H1 (cell line): ENCODE results near the gene MEIS2. TPM values are rescaled to one million over a fixed set of nuclear protein-coding genes. Genes with fewer than 3 reads are reported as not detected.

Experiments used
- CTCF ChIA-PET: fragments of 300-600 bp; sonication (Branson Sonifier 250); formaldehyde crosslinking; loops from one replicate; lab custom pipeline; 2021; ENCODE audit not compliant: partially characterized antibody; lab: Charles Lee
- POLR2A ChIA-PET: fragments of 300-600 bp; sonication (Branson Sonifier 250); formaldehyde crosslinking; loops from one replicate; lab custom pipeline; 2021; ENCODE audit warnings: inconsistent platforms; ENCODE audit not compliant: partially characterized antibody; lab: Charles Lee
- DNase-seq, 2 experiments: peaks; one replicate each; pipeline versions ENCODE4 v3.0.0 to v3.0.0-alpha.2; 2010 to 2022; ENCODE audit warnings: low spot score in 2 of 2, low read depth in 1 of 2, mixed read lengths in 1 of 2
- FAIRE-seq: peaks from 2 replicates; lab custom pipeline; 2011; peaks lifted over from hg19 to GRCh38; lab: Jason Lieb, UNC
- H2AFZ ChIP-seq: 2 replicates; pipeline ENCODE4 v1.8.1; 2012; ENCODE audit warnings: low read length, inconsistent platforms
- H2AK5ac ChIP-seq: 2 replicates; pipeline ENCODE4 v1.6.1; 2013; ENCODE audit warnings: low read depth, low read length
- H2BK120ac ChIP-seq: replicated peaks from 2 replicates; pipeline ENCODE3; 2013; ENCODE audit warnings: low read depth, low read length, inconsistent platforms
- H2BK12ac ChIP-seq: 2 replicates; pipeline ENCODE4 v1.6.1; 2013; ENCODE audit warnings: low read depth, low read length
- H2BK15ac ChIP-seq: 2 replicates; pipeline ENCODE4 v1.6.1; 2013; ENCODE audit warnings: low read length
- H2BK20ac ChIP-seq: 2 replicates; pipeline ENCODE4 v1.6.1; 2013; ENCODE audit warnings: low read length
- H2BK5ac ChIP-seq: 2 replicates; pipeline ENCODE4 v1.6.1; 2013; ENCODE audit warnings: low read depth, low read length
- H3K14ac ChIP-seq: 2 replicates; pipeline ENCODE4 v1.6.1; 2013; ENCODE audit warnings: inconsistent platforms; ENCODE audit not compliant: insufficient read length
- H3K18ac ChIP-seq: 2 replicates; pipeline ENCODE4 v1.6.1; 2013; ENCODE audit warnings: low read length; ENCODE audit errors: extremely low read depth
- H3K23ac ChIP-seq: 2 replicates; pipeline ENCODE4 v1.6.1; 2013; ENCODE audit warnings: inconsistent platforms; ENCODE audit not compliant: insufficient read length
- H3K23me2 ChIP-seq: 2 replicates; pipeline ENCODE4 v1.6.1; 2013; ENCODE audit warnings: low read depth, low read length
- H3K27ac ChIP-seq: 2 replicates; pipeline ENCODE4 v1.6.1; 2011; ENCODE audit warnings: low read depth, low read length, inconsistent platforms
- H3K27me3 ChIP-seq, 4 experiments: replicated peaks in 1 of 4; 1 replicate in 1 of 4; 2 replicates in 3 of 4; pipeline versions ENCODE4 v1.6.1 to v1.8.1; 2011 to 2013; ENCODE audit warnings: low read length in 3 of 4, mild to moderate bottlenecking in 3 of 4, inconsistent platforms in 2 of 4, mixed read lengths in 2 of 4, moderate library complexity in 1 of 4; ENCODE audit not compliant: control insufficient read depth in 3 of 4, insufficient read depth in 3 of 4; ENCODE audit errors: extremely low read depth in 1 of 4
- H3K36me3 ChIP-seq, 4 experiments: 2 replicates each; pipeline versions ENCODE4 v1.6.1 to v1.8.1; 2011 to 2013; ENCODE audit warnings: mild to moderate bottlenecking in 4 of 4, low read length in 3 of 4, moderate library complexity in 2 of 4, control low read depth in 1 of 4, inconsistent platforms in 1 of 4; ENCODE audit not compliant: insufficient read depth in 4 of 4, control insufficient read depth in 2 of 4
- H3K4ac ChIP-seq: replicated peaks from 2 replicates; pipeline ENCODE3; 2013; ENCODE audit warnings: low read length, low read depth, mixed read lengths, inconsistent platforms; ENCODE audit not compliant: insufficient read length
- H3K4me1 ChIP-seq, 4 experiments: replicated peaks in 1 of 4; 1 replicate in 1 of 4; 2 replicates in 3 of 4; pipeline versions ENCODE4 v1.6.1 to v1.8.1; 2011 to 2013; ENCODE audit warnings: low read length in 3 of 4, inconsistent platforms in 2 of 4, mixed read lengths in 1 of 4; ENCODE audit not compliant: insufficient read depth in 4 of 4, control insufficient read depth in 3 of 4
- H3K4me2 ChIP-seq, 2 experiments: 2 replicates each; pipeline versions ENCODE4 v1.6.1 to v1.8.1; 2011 to 2013; ENCODE audit warnings: low read depth in 2 of 2, low read length in 2 of 2, control low read depth in 1 of 2, inconsistent platforms in 1 of 2, mild to moderate bottlenecking in 1 of 2; ENCODE audit not compliant: insufficient read depth in 1 of 2
- H3K4me3 ChIP-seq, 4 experiments: fragments of 200-600, 300-600 bp in 1 of 4; sonication (generic), shearing (Covaris generic), sonication (Bioruptor Twin) in 1 of 4; 2 replicates each; pipeline versions ENCODE4 v1.5.1 to v1.8.1; 2011 to 2016; ENCODE audit warnings: low read length in 4 of 4, low read depth in 3 of 4, control low read depth in 2 of 4, inconsistent platforms in 2 of 4, mild to moderate bottlenecking in 2 of 4, mixed read lengths in 1 of 4, moderate library complexity in 1 of 4; ENCODE audit not compliant: insufficient read depth in 2 of 4; ENCODE audit errors: extremely low read depth in 1 of 4
- H3K56ac ChIP-seq: replicated peaks from 2 replicates; pipeline ENCODE3; 2013; ENCODE audit warnings: low read depth, mild to moderate bottlenecking, mixed read lengths, low read length, inconsistent platforms; ENCODE audit not compliant: insufficient read length
- H3K79me1 ChIP-seq: 2 replicates; pipeline ENCODE4 v1.6.1; 2013; ENCODE audit warnings: low read depth, low read length, control low read depth
- H3K79me2 ChIP-seq, 2 experiments: 2 replicates each; pipeline versions ENCODE4 v1.6.1 to v1.8.1; 2012 to 2013; ENCODE audit warnings: low read length in 2 of 2, mild to moderate bottlenecking in 2 of 2, inconsistent platforms in 1 of 2; ENCODE audit not compliant: insufficient read depth in 2 of 2, control insufficient read depth in 1 of 2
- H3K9ac ChIP-seq, 4 experiments: replicated peaks in 1 of 4; 1 replicate in 1 of 4; 2 replicates in 3 of 4; pipeline versions ENCODE4 v1.6.1 to v1.8.1; 2011 to 2013; ENCODE audit warnings: low read depth in 3 of 4, low read length in 3 of 4, control low read depth in 2 of 4, mild to moderate bottlenecking in 2 of 4, moderate library complexity in 2 of 4, inconsistent platforms in 1 of 4; ENCODE audit errors: extremely low read depth in 1 of 4
- H3K9me3 ChIP-seq, 2 experiments: 2 replicates each; pipeline versions ENCODE4 v1.6.1 to v1.8.1; 2012 to 2013; ENCODE audit warnings: mild to moderate bottlenecking in 2 of 2, moderate library complexity in 2 of 2, control low read depth in 1 of 2, inconsistent platforms in 1 of 2, low read depth in 1 of 2, low read length in 1 of 2, mixed read lengths in 1 of 2; ENCODE audit not compliant: insufficient read depth in 2 of 2
- H4K20me1 ChIP-seq, 2 experiments: replicated peaks in 1 of 2; 2 replicates each; pipeline versions ENCODE3 to v1.8.1; 2011 to 2013; ENCODE audit warnings: inconsistent platforms in 2 of 2, low read length in 2 of 2, mild to moderate bottlenecking in 1 of 2; ENCODE audit not compliant: insufficient read depth in 2 of 2, control insufficient read depth in 1 of 2
- H4K5ac ChIP-seq: 2 replicates; pipeline ENCODE4 v1.6.1; 2013; ENCODE audit warnings: low read length, low read depth, mixed read lengths, inconsistent platforms; ENCODE audit not compliant: insufficient read length
- H4K8ac ChIP-seq: 2 replicates; pipeline ENCODE4 v1.8.0; 2013; ENCODE audit warnings: mild to moderate bottlenecking, moderate library complexity, low read length, inconsistent platforms; ENCODE audit not compliant: insufficient read depth; ENCODE audit errors: extremely low read depth
- H4K91ac ChIP-seq: replicated peaks from 2 replicates; pipeline ENCODE3; 2013; ENCODE audit warnings: low read length, mixed read lengths, inconsistent platforms; ENCODE audit not compliant: insufficient read length
- KDM1A ChIP-seq: fragments of 200-600, 300-600 bp; sonication (generic); IDR thresholded peaks from 2 replicates; pipeline ENCODE4 v1.7.1; 2016; ENCODE audit warnings: mild to moderate bottlenecking, low read length, borderline replicate concordance
- SUZ12 ChIP-seq: fragments of 200-600 bp; sonication (generic); IDR thresholded peaks from 2 replicates; pipeline ENCODE4 v1.6.1; 2012; ENCODE audit warnings: mild to moderate bottlenecking, inconsistent platforms, low read length, moderate library complexity, mixed read lengths
- ZNF274 ChIP-seq: IDR thresholded peaks from 2 replicates; pipeline ENCODE4 v1.7.0; 2012; ENCODE audit warnings: low read length, borderline replicate concordance; ENCODE audit errors: extremely low read depth
- WGBS, 2 experiments: shearing (Covaris generic) in 1 of 2; methylation state at CpG; one replicate each; pipeline versions ENCODE4 v1.1.6 to v1.1.7; 2013 to 2015; ENCODE audit warnings: low lambda C conversion rate in 2 of 2, mixed read lengths in 2 of 2, inconsistent platforms in 1 of 2, low coverage in 1 of 2, missing lambda C conversion rate in 1 of 2; ENCODE audit not compliant: insufficient replicate concordance in 2 of 2, insufficient coverage in 1 of 2, insufficient read length in 1 of 2; ENCODE audit errors: extremely low coverage in 1 of 2, missing lambda C conversion rate in 1 of 2; 5-methylcytosine and 5-hydroxymethylcytosine counted together
- polyA plus RNA-seq, 7 experiments: library from polyadenylated mRNA; depleted of rRNA in 3 of 7; stranded (reverse) in 5 of 7; unstranded in 2 of 7; fragments of >200 nt in 5 of 7; fragments of 200-250 nt in 2 of 7; gene quantifications; 1 replicate in 5 of 7; 2 replicates in 1 of 7; 4 replicates in 1 of 7; pipeline versions ENCODE4 v1.2.1 to v1.2.3, GENCODE V29; 2011 to 2013; ENCODE audit warnings: missing spikeins in 2 of 7, mixed read lengths in 2 of 7
- total RNA-seq: library from RNA; stranded (reverse); fragmentation: NEBNext Ultra II Directional; extraction: Animal tissue kit (Norgen Biotek cat#: 25700); gene quantifications from 2 replicates; pipeline ENCODE4 v1.2.1, GENCODE V29; 2021

Gene MEIS2
- total and polyA plus RNA-seq, 2 of the 8 experiments (the other 6 are each of a cell fraction or from before 2014, with no cell fraction given): 0.22 to 1.2 TPM

DNA sequence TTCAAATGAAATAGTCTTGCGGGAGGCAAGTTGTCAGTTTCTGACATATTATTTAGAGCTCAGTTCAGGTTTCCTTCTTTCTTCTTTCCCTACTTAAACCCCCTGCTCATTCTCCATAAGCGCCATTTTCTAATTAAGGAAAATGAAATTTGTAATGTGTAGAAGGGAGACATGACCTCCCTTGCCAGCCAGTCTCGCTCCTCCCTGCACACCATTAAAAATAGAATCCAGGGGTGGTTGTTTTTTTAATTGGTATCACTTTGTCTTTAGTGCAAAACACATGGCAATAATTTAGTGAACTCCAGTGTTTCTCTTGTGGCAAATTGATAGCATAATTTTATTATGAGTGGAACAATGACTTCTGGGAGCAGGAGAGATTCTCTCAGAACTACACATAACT lies 160.1 kb downstream of the MEIS2 start:
- H4K5ac ChIP-seq: no peak overlapping the region
- CTCF ChIA-PET: interaction anchor here (1.1 kb wide), 1 partner anchor 103 kb away, joined by 3 read pairs; no protein-coding TSS in a partner anchor
- H2AFZ ChIP-seq: no peak overlapping the region
- H3K4ac ChIP-seq: no peak overlapping the region
- H3K4me3 ChIP-seq: no peak overlapping the region
- no peak overlapping the region for H3K56ac ChIP-seq
- H2BK15ac ChIP-seq: no peak overlapping the region
- H3K27me3 ChIP-seq: no peaks in the 10 kb centered on the region
- TF ChIP-seq SUZ12 (no peak), ZNF274 (no peak), KDM1A (no peak)
- H3K4me2 ChIP-seq: no peak overlapping the region
- no peak overlapping the region for H2BK120ac ChIP-seq
- H4K8ac ChIP-seq: no peak overlapping the region
- H2BK5ac ChIP-seq: no peak overlapping the region
- H4K20me1 ChIP-seq: no peaks in the 10 kb centered on the region
- no peak overlapping the region for H3K27ac ChIP-seq
- no peak overlapping the region for H4K91ac ChIP-seq
- H2BK20ac ChIP-seq: no peak overlapping the region
- no peaks in the 10 kb centered on the region for H3K36me3 ChIP-seq
- POLR2A ChIA-PET: no interaction called here
- FAIRE-seq: no peak
- no peak overlapping the region for H3K18ac ChIP-seq
- no peak overlapping the region for H2BK12ac ChIP-seq
- H3K79me1 ChIP-seq: no peaks in the 10 kb centered on the region
- WGBS, 2 experiments: 90% methylated on average over 3 of the region's 3 CpGs; no CpG with 5 or more reads in 1 of the 2 experiments
- no peaks in the 10 kb centered on the region for H3K79me2 ChIP-seq
- DNase-seq: no peak
- H2AK5ac ChIP-seq: no peak overlapping the region
- no peak overlapping the region for H3K14ac ChIP-seq
- no peak overlapping the region for H3K23ac ChIP-seq
- no peak overlapping the region for H3K9ac ChIP-seq
- no peaks in the 10 kb centered on the region for H3K9me3 ChIP-seq
- no peaks in the 10 kb centered on the region for H3K23me2 ChIP-seq
- H3K4me1 ChIP-seq: peaks cover 0 to 14% (median 6%) of the 10 kb centered on the region in 4 experiments; a peak in 4 of 7 replicates
